Measurements from ENCODE around the gene RAX2.

The RAX2 gene

GRCh38 chr19:3788996-3789778 lies 17.2 kb upstream of the RAX2 start:
- Histone ChIP-seq H3K9ac (no peak overlapping the region), H4K20me1 (0 out of 2 replicates have a peak, but pooled peaks cover 7% of the 10 kb centered on the region), H3K9me3 (peaks cover 9% of the 10 kb centered on the region), H3K27me3 (peaks cover 30% of the 10 kb centered on the region), H3K27ac (no peak overlapping the region), H3K4me3 (no peak overlapping the region), H3K36me3 (no peaks in the 10 kb centered on the region), H3K4me2 (no peak overlapping the region), H3K4me1 (peaks cover 17% of the 10 kb centered on the region)
- TF ChIP-seq Cebpa-rat (IDR thresholded peaks at IDR 0.05) = no peak

GRCh38 chr19:3785938-3786824 lies 14.2 kb upstream of the RAX2 start, which contains the start of gene MATK:
Gene MATK, minus strand, starts transcription at chr19:3786381. Its CDS starts 1,246 bp downstream, at chr19:3785135.
- Histone ChIP-seq H3K27me3 (peaks cover 38% of the 10 kb centered on the region), H3K4me2 (no peak within 1 kb of the TSS), H3K36me3 (no peaks in the 10 kb centered on the region), H3K9me3 (peaks cover 24% of the 10 kb centered on the region), H3K27ac (no peak within 1 kb of the TSS), H3K9ac (no peak within 1 kb of the TSS), H3K4me3 (no peak within 1 kb of the TSS), H3K4me1 (peaks cover 16% of the 10 kb centered on the region), H4K20me1 (0 out of 2 replicates have a peak, but pooled peaks cover 7% of the 10 kb centered on the region)
- TF ChIP-seq Cebpa-rat (IDR thresholded peaks at IDR 0.05) = no peak

- no peak overlapping the region for H3K4me2 ChIP-seq
- H3K27ac ChIP-seq = no peak overlapping the region
- H3K36me3 ChIP-seq = no peaks in the 10 kb centered on the region
- peaks cover 10% of the 10 kb centered on the region; the same call in 1 of the 2 replicates for H3K4me1 ChIP-seq
- H3K9ac ChIP-seq = no peak overlapping the region
- TF ChIP-seq Cebpa-rat (IDR thresholded peaks at IDR 0.05) = no peak
- H3K4me3 ChIP-seq = no peak overlapping the region
- H3K9me3 ChIP-seq = peaks cover 24% of the 10 kb centered on the region
- 0 out of 2 replicates have a peak, but pooled peaks cover 7% of the 10 kb centered on the region for H4K20me1 ChIP-seq
- H3K27me3 ChIP-seq = peaks cover 38% of the 10 kb centered on the region
Measured at GRCh38 chr19:3785451-3785937, 13.5 kb upstream of the RAX2 start.

GRCh38 chr19:3784607-3785450 lies 12.8 kb upstream of the RAX2 start:
- H3K4me1 ChIP-seq = peaks cover 10% of the 10 kb centered on the region; the same call in 1 of the 2 replicates
- H3K9me3 ChIP-seq = peaks cover 24% of the 10 kb centered on the region
- no peaks in the 10 kb centered on the region for H3K36me3 ChIP-seq
- H3K9ac ChIP-seq = no peak overlapping the region
- no peak for TF ChIP-seq Cebpa-rat (IDR thresholded peaks at IDR 0.05)
- H3K27ac ChIP-seq = no peak overlapping the region
- no peak overlapping the region for H3K4me3 ChIP-seq
- peak overlapping the region; percentile 28 for H3K4me2 ChIP-seq
- H3K27me3 ChIP-seq = peaks cover 38% of the 10 kb centered on the region
- H4K20me1 ChIP-seq = 0 out of 2 replicates have a peak, but pooled peaks cover 7% of the 10 kb centered on the region

GRCh38 chr19:3783660-3784584 lies 11.9 kb upstream of the RAX2 start:
- Histone ChIP-seq H3K27ac (no peak overlapping the region), H4K20me1 (0 out of 2 replicates have a peak, but pooled peaks cover 7% of the 10 kb centered on the region), H3K27me3 (peaks cover 38% of the 10 kb centered on the region), H3K4me2 (no peak overlapping the region), H3K4me3 (no peak overlapping the region), H3K9me3 (peaks cover 24% of the 10 kb centered on the region), H3K4me1 (peaks cover 10% of the 10 kb centered on the region; the same call in 1 of the 2 replicates), H3K36me3 (no peaks in the 10 kb centered on the region), H3K9ac (no peak overlapping the region)
- no peak for TF ChIP-seq Cebpa-rat (IDR thresholded peaks at IDR 0.05)

- peaks cover 38% of the 10 kb centered on the region for H3K27me3 ChIP-seq
- H4K20me1 ChIP-seq = 0 out of 2 replicates have a peak, but pooled peaks cover 7% of the 10 kb centered on the region
- H3K4me3 ChIP-seq = no peak overlapping the region
- peaks cover 31% of the 10 kb centered on the region for H3K9me3 ChIP-seq
- H3K9ac ChIP-seq = no peak overlapping the region
- H3K4me2 ChIP-seq = no peak overlapping the region
- H3K4me1 ChIP-seq = peaks cover 10% of the 10 kb centered on the region; the same call in 1 of the 2 replicates
- no peak overlapping the region for H3K27ac ChIP-seq
- TF ChIP-seq Cebpa-rat (IDR thresholded peaks at IDR 0.05) = no peak
- H3K36me3 ChIP-seq = no peaks in the 10 kb centered on the region
Measured at GRCh38 chr19:3782903-3783302, 10.9 kb upstream of the RAX2 start.

GRCh38 chr19:3782330-3782729 lies 10.3 kb upstream of the RAX2 start:
- no peaks in the 10 kb centered on the region for H3K36me3 ChIP-seq
- no peak overlapping the region for H3K9ac ChIP-seq
- H3K27me3 ChIP-seq = peaks cover 38% of the 10 kb centered on the region
- 0 out of 2 replicates have a peak, but pooled peaks cover 7% of the 10 kb centered on the region for H4K20me1 ChIP-seq
- no peak overlapping the region for H3K4me3 ChIP-seq
- peaks cover 35% of the 10 kb centered on the region for H3K9me3 ChIP-seq
- H3K4me2 ChIP-seq = no peak overlapping the region
- H3K27ac ChIP-seq = no peak overlapping the region
- peaks cover 10% of the 10 kb centered on the region; the same call in 1 of the 2 replicates for H3K4me1 ChIP-seq
- no peak for TF ChIP-seq Cebpa-rat (IDR thresholded peaks at IDR 0.05)

- H3K4me3 ChIP-seq = no peak overlapping the region
- TF ChIP-seq Cebpa-rat (IDR thresholded peaks at IDR 0.05) = no peak
- H3K9me3 ChIP-seq = peaks cover 37% of the 10 kb centered on the region
- no peak overlapping the region for H3K9ac ChIP-seq
- no peak overlapping the region for H3K4me2 ChIP-seq
- peaks cover 10% of the 10 kb centered on the region; the same call in 1 of the 2 replicates for H3K4me1 ChIP-seq
- peaks cover 31% of the 10 kb centered on the region for H3K27me3 ChIP-seq
- no peaks in the 10 kb centered on the region for H3K36me3 ChIP-seq
- no peak overlapping the region for H3K27ac ChIP-seq
- H4K20me1 ChIP-seq = 0 out of 2 replicates have a peak, but pooled peaks cover 7% of the 10 kb centered on the region
Measured at GRCh38 chr19:3781603-3782002, 9.6 kb upstream of the RAX2 start.
